Hindlimb muscle (tissue), 1 donor: ENCODE data around the gene MAN2B2. TPM values are rescaled to one million over a fixed set of nuclear protein-coding genes. Genes with fewer than 3 reads are reported as not detected.

ENCODE experiments used
- DNase-seq: peaks from one replicate; pipeline ENCODE4 v3.0.0-alpha.2; 2013
- polyA plus RNA-seq: library from polyadenylated mRNA; unstranded; fragments of 120-200 nt; gene quantifications from one replicate; pipeline ENCODE4 v1.2.1, GENCODE V29; 2013; ENCODE audit not compliant: insufficient read length

Gene MAN2B2
- polyA plus RNA-seq, 1 donor, result 8.9 TPM

DNA sequence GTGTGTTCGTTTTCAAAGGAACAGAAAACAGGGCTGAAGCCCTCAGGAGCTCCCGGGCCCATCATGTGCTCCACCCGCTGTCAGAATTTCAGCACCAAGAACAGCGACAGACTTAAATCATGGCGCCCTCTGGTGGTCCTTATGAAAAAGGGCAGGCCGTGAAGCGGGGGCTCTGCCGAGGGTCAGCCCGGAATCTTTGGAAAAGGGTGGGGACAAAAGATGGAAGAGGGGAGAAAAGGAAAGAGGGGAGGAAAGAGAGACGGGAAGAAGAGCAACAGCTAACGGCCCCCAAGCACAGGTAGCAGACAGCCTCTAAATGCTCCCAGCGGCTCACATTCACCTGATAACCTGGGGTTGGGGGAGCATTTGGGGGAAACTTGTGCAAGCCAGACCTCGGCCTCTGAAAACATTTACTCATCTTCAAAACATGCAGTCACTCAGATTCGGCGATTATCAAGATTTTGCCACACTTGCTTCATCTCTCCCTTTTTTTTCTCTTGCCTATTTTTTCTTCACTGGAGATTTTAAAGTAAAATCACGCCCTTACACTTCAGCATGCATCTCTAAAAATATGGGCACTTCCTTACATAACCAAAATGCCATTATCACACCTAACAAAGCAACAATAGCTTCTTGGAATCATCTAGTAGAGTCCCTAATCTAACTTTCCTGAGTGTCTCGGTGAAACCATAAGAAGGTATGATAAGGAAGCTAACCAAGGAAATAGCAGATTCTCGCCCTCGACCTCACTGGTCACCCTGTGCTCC, 28.1 kb upstream of the MAN2B2 start:
- peak; percentile 66 for DNase-seq

GRCh38 chr4:6548201-6548881, 26.6 kb upstream of the MAN2B2 start:
- no peak for DNase-seq

DNA sequence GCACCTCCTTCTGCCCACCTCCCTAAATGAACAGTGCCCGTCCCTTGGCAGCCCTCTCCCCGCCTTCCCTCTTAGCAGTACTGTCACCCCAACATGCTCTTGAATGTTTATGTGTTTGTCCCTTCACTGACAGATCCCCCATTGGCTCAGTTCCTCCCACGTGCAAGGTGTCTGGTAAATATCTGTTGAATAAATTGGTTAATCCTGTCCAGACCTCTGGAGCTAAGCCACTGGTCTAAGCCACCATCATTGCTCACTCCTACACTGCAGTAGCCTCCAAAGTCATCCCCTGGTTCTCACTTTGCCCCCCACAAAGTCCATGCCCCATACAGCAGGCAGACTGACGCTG, 26.1 kb upstream of the MAN2B2 start:
- DNase-seq, result no peak

DNA sequence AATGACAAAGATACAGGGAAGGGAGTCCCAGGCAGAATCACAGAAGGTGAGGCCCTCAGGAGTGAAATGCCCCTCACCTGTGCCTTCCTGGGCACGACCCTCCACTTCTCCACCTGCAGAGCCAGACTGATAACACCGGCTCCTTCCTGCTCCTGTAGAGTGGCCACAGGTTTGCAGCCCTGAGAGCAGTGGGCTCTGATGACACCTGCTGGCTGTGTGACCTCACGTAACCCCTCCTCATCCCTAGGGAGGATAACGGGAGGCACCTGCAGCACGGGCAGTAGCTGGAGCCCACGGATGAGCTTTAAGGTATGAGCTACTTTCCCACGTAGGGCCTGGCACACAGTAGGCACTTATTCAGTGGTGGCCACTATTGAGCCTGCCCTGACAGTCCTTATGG, 25.5 kb upstream of the MAN2B2 start:
- no peak for DNase-seq

GRCh38 chr4:6549890-6550620, 24.9 kb upstream of the MAN2B2 start:
- DNase-seq, result no peak

DNA sequence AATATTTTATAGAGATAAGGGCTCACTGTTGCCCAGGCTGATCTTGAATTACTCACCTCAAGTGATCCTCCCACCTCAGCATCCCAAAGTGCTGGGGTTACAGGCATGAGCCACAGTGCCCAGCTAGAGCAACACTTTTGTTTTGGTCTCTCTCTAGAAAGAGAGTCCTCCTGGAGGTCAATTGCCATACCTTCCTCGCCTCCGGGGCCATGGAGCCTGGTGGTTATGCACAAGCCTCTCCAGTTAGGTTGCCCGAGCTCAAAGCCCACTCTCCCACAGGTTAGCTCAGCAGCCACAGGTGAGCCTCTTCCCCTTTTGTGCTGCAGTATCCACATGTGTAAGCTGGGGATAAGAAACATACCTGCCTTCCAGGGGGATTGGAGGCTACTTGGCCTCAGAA, 24.2 kb upstream of the MAN2B2 start:
- no peak for DNase-seq

- DNase-seq, result no peak
Measured at GRCh38 chr4:6551660-6552059, 23.3 kb upstream of the MAN2B2 start.

- DNase-seq, result no peak
Measured at GRCh38 chr4:6555519-6555918, 19.5 kb upstream of the MAN2B2 start.

DNA sequence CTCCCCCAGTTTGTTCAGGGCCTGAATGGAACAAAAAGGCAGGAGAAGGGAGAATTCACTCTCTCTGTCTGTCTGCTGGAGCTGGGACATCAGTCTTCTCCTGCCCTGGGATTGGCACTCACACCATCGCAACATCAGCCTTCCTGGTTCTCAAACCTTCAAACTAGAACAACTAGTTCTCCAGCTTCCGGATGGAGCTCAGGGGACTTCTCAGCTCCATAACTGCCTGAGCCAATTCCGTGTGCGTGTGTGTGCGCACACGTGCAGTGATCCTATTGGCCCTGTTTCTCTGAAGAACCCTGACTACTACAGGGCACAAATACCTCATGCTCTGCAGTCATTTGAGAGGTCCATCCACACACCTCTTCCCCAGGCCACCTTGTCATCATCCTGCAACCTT, 18.7 kb upstream of the MAN2B2 start:
- DNase-seq, result no peak

DNA sequence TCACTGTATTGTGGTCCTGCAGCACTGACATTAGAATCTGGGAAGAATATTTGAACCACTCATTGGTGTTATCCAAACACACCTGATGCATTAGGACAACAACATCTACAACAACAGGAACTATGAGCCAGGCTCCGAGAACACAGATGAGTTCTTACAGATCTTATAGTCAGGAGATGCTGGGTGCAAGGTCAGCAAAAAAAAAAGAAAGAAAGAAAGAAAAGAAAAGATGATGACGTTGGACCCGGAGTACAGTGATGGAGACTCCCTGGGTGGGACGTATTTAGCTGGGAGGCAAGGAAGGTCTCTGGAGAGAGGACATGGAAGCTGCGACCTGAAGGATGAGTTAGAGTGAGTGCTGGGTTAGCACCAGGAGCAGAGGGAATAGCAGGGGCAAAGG, 17.8 kb upstream of the MAN2B2 start:
- DNase-seq, result no peak

- DNase-seq, result no peak
Measured at GRCh38 chr4:6557856-6558255, 17.1 kb upstream of the MAN2B2 start.

DNA sequence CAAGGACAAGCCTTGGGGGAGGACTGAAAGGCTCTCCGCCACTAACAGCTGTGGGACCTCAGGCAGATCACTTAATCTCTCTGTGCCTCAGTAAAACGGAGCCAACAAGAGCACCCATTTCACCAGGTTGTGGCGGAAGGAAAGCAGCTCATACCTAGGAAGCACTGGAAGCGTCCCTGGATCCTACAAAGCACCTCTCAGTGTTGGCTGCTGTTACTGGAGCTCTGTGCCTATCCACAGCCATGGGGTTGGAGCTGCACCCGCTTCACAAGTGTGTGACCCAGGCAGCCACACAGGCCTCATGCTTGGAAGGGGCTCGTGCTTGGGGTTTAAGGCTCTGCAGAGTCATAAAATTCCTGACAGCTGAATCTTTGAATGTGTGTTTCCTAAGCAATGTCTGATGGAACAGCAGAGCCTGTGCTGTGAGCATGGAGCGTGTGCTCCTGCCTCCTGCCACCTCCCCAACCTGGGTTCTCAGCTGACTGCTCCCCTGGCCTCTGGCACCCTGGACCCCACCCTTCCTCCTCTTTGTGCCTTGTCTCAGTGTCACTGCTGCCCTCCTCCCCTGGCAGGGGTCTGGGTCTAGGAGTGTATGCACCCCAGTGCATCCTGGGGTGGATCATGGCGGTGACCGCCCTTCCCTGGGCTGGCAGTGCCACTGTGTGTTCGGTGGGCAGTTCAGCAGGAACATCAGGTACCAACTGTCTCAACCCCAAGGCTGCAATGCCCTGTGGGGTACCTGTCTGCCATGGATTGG, 14.4 kb upstream of the MAN2B2 start:
- DNase-seq, result no peak

- no peak for DNase-seq
Measured at GRCh38 chr4:6561173-6561516, 13.8 kb upstream of the MAN2B2 start.

DNA sequence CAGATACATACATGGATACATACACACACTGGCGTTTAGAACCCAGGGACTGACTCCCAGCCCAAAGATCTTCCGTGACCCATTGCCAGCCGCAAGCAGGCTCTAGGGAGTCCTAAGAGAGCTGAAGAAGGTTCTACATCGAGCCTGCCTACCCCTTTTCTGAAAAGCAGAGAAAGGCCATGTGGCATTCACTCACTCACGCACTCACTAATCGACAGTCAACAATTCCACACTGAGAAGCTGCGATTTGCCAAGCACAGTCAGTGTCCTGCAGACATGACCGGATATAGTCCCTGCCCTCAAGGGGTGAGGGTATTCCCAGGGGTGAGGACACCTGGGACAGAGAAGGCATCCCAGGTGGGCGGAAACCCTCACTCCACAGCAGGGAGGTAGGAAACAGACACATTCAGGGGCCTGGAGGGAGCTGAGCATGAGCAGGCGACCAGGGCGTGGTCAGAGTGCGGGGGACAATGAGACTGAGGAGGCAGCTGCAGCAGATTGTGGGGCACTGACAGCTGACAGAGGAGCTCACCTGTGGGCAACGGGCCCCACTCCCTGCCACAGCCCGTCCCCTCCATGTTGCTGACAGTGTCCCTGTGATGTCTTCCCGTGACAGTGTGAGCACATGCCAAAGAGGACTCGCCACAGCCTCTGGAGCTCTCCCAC, 13.2 kb upstream of the MAN2B2 start:
- no peak for DNase-seq

GRCh38 chr4:6562931-6563901, 11.8 kb upstream of the MAN2B2 start:
- no peak for DNase-seq

- DNase-seq, result no peak
Measured at GRCh38 chr4:6563935-6564645, 10.9 kb upstream of the MAN2B2 start.

DNA sequence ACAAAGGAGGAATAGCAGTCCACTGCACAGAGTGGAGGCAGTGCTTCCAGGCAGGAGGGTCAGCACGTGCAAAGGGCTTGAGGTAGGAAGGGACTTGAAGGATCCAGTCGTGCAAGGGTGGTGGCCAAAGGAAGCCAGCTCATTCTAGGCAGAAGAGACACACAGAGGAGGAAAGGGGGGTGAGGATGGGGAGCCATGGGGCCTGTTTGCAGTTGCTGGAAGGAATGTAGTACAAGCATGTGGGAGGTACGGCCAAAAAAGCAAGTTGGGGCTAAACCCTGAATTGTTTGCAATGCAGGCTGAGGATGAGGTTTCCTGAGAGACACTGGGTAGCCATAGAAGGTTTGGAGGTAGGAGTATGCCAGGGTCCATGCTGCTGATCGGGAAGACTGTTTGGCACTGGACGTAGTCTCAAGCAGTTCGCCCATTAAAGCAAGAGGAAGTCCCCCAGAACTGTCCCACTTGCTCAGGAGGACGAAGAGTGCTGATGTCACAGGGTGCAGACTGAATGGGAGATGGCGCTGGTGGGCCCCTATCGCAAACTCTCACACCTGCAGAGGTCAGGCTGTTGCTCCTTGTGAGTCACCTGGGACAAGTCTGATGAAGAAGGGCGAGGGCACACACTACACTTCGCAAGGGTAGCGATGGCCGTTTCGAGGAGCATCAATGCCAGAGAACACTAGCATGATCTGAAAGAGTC, 9.1 kb upstream of the MAN2B2 start:
- no peak for DNase-seq

- DNase-seq, result no peak
Measured at GRCh38 chr4:6566391-6567190, 8.4 kb upstream of the MAN2B2 start.

GRCh38 chr4:6567218-6567617, 7.8 kb upstream of the MAN2B2 start:
- DNase-seq, result no peak
